Activated effector memory CD4-positive, alpha-beta T cell treated with Interleukin-2 at 50 U/mL for 16 hours (primary cell): ENCODE data around the gene DISC1.
"Not testable (repeated sequence)": the region's sequence is repeated elsewhere in the genome, so short reads cannot be mapped to it uniquely, and the experiment has no call there.

Experiments used
- DNase-seq: peaks from one replicate; pipeline ENCODE4 v3.0.0-alpha.2; 2020

DISC1 gene

DNA sequence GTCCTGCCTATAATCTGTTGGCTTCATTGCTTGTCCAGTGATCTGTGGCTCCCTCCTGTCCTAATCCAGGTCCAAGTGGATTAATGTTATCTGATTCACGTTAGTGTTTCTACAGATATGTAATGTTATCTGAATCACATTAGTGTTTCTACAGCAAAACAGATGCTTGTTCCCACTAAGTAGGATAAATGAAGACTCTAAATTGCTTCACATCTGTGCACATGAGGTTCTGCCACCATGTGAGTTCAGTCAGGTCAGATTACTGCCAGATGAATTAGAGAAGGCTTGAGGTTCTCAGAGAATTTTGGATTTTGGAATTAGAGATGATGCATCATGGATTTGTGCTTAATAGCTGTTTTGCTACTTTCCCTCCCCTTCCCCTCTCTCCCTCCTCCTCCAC is 13.2 kb downstream of the DISC1 start:
- no peak for DNase-seq

DNA sequence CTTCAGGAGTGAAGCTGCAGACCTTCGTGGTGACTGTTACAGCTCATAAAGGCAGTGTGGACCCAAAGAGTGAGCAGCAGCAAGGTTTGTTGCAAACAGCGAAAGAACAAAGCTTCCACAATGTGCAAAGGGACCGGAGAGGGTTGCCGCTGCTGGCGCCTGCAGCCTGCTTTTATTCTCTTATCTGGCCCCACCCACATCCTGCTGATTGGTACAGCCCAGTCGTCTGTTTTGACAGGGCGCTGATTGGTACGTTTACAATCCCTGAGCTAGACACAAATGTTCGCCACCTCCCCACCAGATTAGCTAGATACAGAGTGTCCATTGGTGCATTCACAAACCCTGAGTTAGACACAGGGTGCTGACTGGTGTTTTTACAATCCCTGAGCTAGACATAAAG is 14.9 kb downstream of the DISC1 start:
- DNase-seq, result not testable (repeated sequence)

- not testable (repeated sequence) for DNase-seq
Measured at GRCh38 chr1:231642061-231642460, 15.5 kb downstream of the DISC1 start.

DNA sequence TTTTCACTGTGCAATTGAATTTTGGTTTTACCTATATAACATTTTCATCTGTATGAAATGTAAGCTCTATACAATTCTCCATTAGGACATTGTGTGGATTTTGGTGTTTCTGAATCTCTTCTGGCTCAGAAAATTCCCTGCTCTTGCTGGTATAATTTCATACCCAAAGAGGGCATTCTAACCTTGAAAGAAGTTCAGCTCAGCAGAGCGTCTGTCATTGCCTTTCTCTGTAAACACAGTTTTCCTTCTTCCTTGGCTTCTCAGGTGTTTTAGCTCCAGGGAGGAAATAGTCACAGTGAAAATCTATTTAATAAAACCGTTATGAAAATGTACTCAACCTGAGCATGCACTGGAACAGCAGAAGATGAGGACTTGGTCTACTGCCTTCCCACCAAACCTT is 16.0 kb downstream of the DISC1 start:
- no peak for DNase-seq

DNA sequence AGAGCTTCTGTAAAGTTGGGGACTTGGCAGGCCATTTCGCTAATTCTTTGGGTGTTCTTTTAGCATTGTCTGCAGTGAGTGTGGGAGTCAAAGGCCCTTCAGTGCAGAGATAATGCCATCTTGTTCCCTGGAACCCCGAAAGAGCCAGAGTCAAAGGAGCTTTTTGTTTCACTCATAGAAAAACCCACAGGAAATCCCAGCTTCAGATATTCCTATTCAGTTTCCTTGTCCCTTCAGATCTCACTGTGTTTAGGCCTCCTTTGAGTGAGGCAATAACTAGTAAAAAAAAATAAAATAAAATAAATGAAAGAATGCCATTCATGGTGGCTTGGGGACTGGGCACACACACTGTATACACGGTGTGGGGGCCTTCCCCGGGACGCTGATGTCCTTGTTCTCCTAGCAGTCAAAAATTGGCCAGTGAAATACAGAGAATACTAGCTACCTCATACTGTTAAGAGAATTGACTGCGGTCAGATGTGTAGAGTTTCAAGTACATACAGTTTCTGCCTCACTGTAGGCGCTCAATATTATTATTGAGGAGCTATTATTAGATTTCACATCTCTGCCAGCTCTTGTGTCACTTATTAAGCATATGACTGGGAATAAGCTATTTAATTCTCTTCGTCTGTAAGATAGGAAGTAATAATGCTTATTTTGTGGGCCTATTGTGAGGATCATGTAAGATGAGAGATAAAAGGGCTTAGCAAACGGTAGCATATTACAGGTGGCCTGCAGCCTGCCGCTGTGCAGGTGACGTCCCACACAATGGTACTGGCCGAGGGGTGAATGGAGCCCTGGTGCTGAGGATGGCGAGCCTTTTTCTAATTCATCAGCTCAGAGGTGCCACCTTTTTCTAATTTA is 16.7 kb downstream of the DISC1 start:
- no peak for DNase-seq

- no peak for DNase-seq
Measured at GRCh38 chr1:231643935-231644237, 17.3 kb downstream of the DISC1 start.

- not testable (repeated sequence) for DNase-seq
Measured at GRCh38 chr1:231645634-231646033, 19.0 kb downstream of the DISC1 start.

DNA sequence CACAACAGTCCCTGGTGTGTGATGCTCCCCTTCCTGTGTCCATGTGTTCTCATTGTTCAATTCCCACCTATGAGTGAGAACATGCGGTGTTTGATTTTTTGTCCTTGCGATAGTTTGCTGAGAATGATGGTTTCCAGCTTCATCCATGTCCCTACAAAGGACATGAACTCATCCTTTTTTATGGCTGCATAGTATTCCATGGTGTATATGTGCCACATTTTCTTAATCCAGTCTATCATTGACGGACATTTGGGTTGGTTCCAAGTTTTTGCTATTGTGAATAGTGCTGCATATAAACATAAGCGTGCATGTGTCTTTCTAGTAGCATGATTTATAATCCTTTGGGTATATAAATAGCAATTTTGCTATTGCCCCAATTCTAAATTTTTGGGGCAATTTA is 19.6 kb downstream of the DISC1 start:
- DNase-seq, result not testable (repeated sequence)

DNA sequence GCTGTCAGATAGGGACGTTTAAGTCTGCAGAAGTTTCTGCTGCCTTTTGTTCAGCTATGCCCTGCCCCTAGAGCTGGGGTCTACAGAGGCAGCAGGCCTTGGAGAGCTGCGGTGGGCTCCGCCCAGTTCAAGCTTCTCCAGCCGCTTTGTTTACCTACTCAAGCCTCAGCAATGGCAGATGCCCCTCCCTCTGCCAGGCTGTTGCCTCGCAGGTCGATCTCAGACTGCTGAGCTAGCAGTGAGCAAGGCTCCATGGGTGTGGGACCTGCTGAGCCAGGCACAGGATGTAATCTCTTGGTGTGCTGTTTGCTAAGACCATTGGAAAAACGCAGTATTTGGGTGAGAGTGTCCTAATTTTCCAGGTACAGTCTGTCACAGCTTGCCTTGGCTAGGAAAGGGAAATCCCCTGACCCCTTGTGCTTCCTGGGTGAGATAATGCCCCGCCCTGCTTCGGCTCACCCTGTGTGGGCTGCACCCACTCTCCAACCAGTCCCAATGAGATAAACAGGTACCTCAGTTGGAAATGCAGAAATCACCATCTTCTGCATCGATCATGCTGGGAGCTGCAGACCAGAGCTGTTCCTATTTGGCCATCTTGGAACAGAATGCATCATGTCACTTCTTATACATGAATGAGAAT is 25.2 kb downstream of the DISC1 start:
- not testable (repeated sequence) for DNase-seq

DNA sequence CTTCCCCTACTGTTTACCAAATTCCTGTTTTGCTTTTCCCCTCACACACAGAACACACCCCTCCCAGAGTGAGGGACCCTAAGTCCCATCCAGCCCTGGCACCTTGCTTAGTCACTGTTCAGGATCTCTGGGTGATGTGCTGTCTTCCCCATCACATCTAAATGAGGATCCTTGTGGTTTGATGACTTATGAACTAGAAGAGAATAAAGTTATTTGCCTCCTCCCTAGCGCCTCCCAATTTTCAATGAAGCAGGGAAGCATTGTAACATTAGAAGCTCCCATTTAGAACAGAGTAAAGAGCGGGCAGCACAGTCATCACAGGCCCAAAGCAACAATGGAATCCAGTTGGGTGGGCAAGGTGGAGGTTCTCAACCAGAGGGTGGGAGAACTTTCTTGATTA is 27.0 kb downstream of the DISC1 start:
- DNase-seq, result no peak

GRCh38 chr1:231656741-231657140 is 30.2 kb downstream of the DISC1 start:
- DNase-seq, result no peak

DNA sequence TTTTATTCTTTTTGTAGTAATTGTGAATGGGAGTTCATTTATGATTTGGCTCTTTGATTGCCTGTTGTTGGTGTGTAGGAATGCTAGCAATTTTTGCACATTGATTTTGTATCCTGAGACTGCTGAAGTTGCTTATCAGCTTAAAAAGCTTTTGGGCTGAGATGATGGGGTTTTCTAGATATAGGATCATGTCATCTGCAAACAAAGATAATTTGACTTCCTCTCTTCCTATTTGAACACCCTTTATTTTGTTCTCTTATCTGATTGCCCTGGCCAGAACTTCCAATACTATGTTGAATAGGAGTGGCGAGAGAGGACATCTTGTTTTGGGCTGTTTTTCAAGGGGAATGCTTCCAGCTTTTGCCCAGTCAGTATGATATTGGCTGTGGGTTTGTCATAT is 31.6 kb downstream of the DISC1 start:
- not testable (repeated sequence) for DNase-seq

GRCh38 chr1:231660198-231660597 is 33.6 kb downstream of the DISC1 start:
- DNase-seq, result no peak

DNA sequence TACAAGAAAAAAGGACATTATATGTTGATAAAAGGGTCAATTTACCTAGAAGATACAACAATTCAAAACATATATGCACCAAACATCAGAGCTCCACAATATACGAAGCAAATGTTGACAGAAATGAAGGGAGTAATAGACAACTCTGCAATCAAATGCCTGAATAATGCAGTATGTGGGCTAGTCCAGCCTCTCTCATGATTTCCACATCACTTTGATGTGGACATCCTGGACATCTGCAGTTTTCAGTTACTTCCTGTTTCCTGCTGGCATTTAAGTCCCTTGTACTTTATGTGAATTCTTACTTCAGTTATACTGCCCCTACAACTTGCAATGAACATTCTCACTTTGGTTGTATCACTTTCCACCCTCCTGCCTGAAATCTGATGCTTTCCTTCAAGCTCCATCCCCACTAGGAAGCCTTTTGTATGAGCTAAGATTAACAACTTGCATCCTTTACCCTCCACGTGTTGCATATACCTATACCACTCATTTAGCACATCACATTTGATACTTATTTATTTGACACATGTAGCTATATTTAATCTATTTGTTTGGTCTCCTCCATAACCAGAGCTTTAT is 36.7 kb downstream of the DISC1 start:
- DNase-seq, result no peak

- DNase-seq, result no peak
Measured at GRCh38 chr1:231665101-231665500, 38.5 kb downstream of the DISC1 start.

GRCh38 chr1:231665726-231666125 is 39.1 kb downstream of the DISC1 start:
- DNase-seq, result no peak

DNA sequence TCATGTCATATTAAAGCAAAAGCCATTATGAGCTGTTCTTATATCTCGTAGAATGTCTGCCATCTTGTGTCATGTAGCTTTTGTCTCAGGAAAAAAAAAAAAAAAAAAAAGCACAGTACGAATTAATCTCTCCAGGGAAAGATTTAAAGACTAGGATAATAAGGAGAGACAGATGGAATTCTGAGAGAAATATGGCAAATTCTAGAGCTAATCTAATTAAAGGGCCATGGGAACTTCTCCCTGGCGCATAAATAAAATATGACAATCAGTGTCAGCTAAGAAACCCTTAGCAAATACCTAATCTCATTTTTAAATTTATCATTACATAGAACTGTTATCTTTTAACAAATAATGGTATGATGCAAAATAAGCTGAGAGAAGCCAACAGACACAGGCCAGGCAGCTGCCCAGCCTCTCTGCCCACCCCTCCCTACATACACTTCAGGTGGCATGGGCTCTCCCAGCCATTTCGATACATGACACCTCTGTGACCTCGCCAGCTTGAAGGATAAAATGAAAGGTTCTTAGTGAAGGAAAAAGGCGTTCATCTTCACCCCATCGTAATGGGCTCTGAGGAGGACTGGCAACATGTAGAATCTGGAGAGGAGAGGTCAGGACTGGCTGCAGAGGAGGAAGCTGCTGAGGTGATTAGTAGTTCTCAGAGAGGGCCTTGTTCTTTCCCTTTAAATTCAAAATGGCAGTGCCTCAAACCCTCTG is 39.8 kb downstream of the DISC1 start:
- no peak for DNase-seq

GRCh38 chr1:231666937-231667608 is 40.5 kb downstream of the DISC1 start:
- no peak for DNase-seq

GRCh38 chr1:231667896-231668506 is 41.4 kb downstream of the DISC1 start:
- DNase-seq, result no peak

GRCh38 chr1:231668826-231669225 is 42.2 kb downstream of the DISC1 start:
- DNase-seq, result no peak

DNA sequence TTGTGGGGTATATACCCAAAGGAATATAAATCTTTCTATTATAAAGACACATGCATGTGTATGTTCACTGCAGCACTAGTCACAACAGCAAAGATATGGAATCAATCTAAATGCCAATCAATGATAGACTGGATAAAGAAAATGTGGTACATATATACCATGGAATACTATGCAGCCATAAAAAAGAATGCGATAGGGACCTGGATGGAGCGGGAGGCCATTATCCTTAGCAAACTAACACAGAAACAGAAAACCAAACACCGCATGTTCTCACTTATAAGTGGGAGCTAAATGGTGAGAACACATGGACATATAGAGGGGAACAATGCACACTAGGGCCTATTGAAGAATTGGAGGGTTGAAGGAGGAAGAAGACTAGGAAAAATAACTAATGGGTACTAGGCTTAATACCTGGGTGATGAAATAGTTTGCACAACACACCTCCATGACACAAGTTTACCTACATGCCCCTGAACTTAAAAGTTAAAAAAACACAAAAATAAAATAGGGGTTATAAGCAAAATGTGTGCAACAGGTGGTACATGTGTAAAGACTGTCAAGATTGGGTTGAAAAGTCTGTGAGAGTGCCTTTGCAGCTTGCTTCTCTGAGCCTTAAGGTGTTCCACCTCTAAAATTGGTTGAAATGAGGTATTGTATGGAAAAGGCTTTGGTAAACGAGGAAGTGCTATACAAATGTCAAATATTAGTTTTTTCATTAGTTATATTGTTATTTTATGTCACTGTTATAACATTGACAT is 43.5 kb downstream of the DISC1 start:
- not testable (repeated sequence) for DNase-seq

DNA sequence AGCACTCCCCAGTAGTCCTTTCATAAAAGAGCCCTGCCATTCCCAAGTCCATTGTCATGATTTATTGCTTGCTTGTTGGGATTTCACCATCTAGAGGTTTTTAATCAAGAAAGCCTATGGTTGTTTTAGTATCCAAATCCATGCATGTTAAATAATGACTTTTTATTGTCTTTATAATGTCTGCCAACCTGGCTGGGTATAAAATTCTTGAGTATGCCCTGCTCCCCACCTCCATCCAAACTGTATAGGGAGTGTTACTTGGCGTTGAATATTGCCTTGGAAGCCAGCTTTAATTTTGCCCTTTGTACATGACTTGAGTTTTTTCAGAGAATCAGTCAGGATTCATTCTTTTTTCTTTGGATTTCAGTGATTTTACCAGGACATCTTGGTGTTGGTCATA is 44.2 kb downstream of the DISC1 start:
- DNase-seq, result no peak
